Stomach (tissue), 9 donors: ENCODE results near the gene ZSCAN30. TPM values are rescaled to one million over a fixed set of nuclear protein-coding genes. Genes with fewer than 3 reads are reported as not detected.
"Not testable (repeated sequence)": the region's sequence is repeated elsewhere in the genome, so short reads cannot be mapped to it uniquely, and the experiment has no call there.

Source experiments
- DNase-seq, 2 donors: peaks; one replicate each; pipeline versions ENCODE4 v3.0.0 to v3.0.0-alpha.2; 2013 to 2019
- H3K27ac ChIP-seq, 5 donors: fragments of 200-600 bp in 4 of 5; sonication (generic) in 4 of 5; one replicate each; pipeline ENCODE4 v1.5.1; 2013 to 2019; ENCODE audit warnings: mild to moderate bottlenecking in 1 of 5, moderate library complexity in 1 of 5
- H3K27me3 ChIP-seq, 3 donors: fragments of 200-600 bp; sonication (generic); one replicate each; pipeline ENCODE4 v1.5.1; 2017 to 2019; ENCODE audit warnings: mixed run types in 1 of 3
- H3K36me3 ChIP-seq, 4 donors: fragments of 200-600 bp; sonication (generic); 1 replicate in 3 of 4; 2 replicates in 1 of 4; pipeline ENCODE4 v1.5.1; 2016 to 2019
- H3K4me1 ChIP-seq, 4 donors: fragments of 200-600 bp; sonication (generic); one replicate each; pipeline ENCODE4 v1.5.1; 2016 to 2019
- H3K4me3 ChIP-seq, 4 donors: fragments of 200-600 bp; sonication (generic) in 3 of 4; one replicate each; pipeline ENCODE4 v1.5.1; 2016 to 2019; ENCODE audit warnings: mild to moderate bottlenecking in 1 of 4
- H3K9me3 ChIP-seq, 4 donors: fragments of 200-600 bp; sonication (generic); one replicate each; pipeline ENCODE4 v1.5.1; 2016 to 2019
- EP300 ChIP-seq: sonication (generic); formaldehyde crosslinking; IDR thresholded peaks from one replicate; pipeline ENCODE4 v1.6.1; 2017; ENCODE audit warnings: antibody characterized with exemption
- POLR2A ChIP-seq, 4 donors: fragments of 450-650 bp; IDR thresholded peaks; one replicate each; pipeline ENCODE4 v1.6.1; 2016; ENCODE audit warnings: antibody characterized with exemption in 4 of 4, control low read depth in 2 of 4, mild to moderate bottlenecking in 1 of 4, moderate library complexity in 1 of 4
- POLR2AphosphoS5 ChIP-seq, 3 donors: sonication (generic); formaldehyde crosslinking; IDR thresholded peaks; one replicate each; pipeline ENCODE4 v1.6.1; 2016; ENCODE audit warnings: antibody characterized with exemption in 3 of 3
- WGBS, 5 donors: extraction: QIAGEN DNeasy Blood & Tissue Kit in 3 of 5; methylation state at CpG; one replicate each; pipeline versions ENCODE4 v1.1.5 to v1.1.7; 2013 to 2018; 5-methylcytosine and 5-hydroxymethylcytosine counted together
- intact Hi-C: fragments of 100-400 bp; cut with DNase I; formaldehyde crosslinking; loops from one replicate; pipeline ENCODE4 v1.15.1; 2023; ENCODE audit warnings: low total_unique reads
- polyA plus RNA-seq, 3 donors: library from polyadenylated mRNA; stranded (reverse); fragments of 200-250 nt; gene quantifications; one replicate each; pipeline ENCODE4 v1.2.3, GENCODE V29; 2013
- total RNA-seq, 5 donors: library from RNA; depleted of rRNA; stranded (reverse); fragments of >200 nt; gene quantifications; one replicate each; pipeline versions ENCODE4 v1.1.0 to v1.2.3, GENCODE V29; 2014 to 2016
- TF ChIP-seq, protein P1 (sequence below), 7 experiments: fragments of 450-650 bp in 4 of 7; fragments of 200-600 bp in 3 of 7; sonication (generic) in 3 of 7; IDR thresholded peaks; one replicate each; pipeline ENCODE4 v1.5.1; 2016 to 2019; ENCODE audit warnings: antibody characterized with exemption in 7 of 7, control low read depth in 2 of 7, mild to moderate bottlenecking in 1 of 7
- donor health status: healthy with polysubstance abuse.
- donor health status: Bipolar disorder and iron deficiency.
- donor health status: healthy.

ZSCAN30 gene
- total and polyA plus RNA-seq, 8 donors, result 3.7 to 22.0 (median 9.6) TPM

DNA sequence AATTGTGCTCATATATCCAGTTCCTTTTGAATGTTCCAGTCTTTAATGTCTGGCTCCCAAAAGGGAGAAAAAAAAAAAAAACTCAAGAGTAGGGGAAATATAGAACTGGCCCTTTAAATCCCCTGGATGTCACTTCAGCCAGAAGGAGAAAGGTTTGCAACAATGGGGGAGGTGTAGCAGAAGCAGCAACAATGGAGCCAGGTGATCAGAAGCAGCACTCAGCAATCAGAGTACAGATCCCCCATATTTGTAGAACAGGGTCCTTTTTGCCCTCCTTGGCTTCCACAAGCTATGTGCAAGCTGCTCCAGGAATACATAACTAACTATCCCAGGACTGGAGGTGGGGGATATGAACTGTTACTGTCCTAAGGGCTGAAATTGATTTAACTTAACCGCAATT lies 75.0 kb downstream of the ZSCAN30 start:
- peaks cover 0 to 4% (median 0%) of the 10 kb centered on the region in 4 donors for H3K4me1 ChIP-seq
- intact Hi-C loops, result no loop called here

DNA sequence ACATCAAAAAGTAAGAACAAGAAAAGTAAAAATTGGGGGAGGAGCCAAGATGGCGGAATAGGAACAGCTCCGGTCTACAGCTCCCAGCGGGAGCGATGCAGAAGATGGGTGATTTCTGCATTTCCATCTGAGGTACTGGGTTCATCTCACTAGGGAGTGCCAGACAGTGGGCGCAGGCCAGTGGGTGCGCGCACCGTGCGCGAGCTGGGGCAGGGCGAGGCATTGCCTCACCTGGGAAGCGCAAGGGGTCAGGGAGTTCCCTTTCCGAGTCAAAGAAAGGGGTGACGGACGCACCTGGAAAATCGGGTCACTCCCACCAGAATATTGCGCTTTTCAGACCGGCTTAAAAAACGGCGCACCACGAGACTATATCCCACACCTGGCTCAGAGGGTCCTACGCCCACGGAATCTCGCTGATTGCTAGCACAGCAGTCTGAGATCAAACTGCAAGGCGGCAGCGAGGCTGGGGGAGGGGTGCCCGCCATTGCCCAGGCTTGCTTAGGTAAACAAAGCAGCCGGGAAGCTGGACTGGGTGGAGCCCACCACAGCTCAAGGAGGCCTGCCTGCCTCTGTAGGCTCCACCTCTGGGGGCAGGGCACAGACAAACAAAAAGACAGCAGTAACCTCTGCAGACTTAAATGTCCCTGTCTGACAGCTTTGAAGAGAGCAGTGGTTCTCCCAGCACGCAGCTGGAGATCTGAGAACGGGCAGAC lies 84.1 kb downstream of the ZSCAN30 start:
- H3K4me1 ChIP-seq, intact Hi-C loops, H3K27me3 ChIP-seq, H3K4me3 ChIP-seq, DNase-seq, H3K36me3 ChIP-seq, H3K27ac ChIP-seq, H3K9me3 ChIP-seq: not testable (repeated sequence)
- 92 to 97% (median 93%) methylated on average over 12 to 21 of the region's 30 CpGs for WGBS, 5 donors

More for the DNA sequence above, 75.0 kb downstream of the ZSCAN30 start:
- DNase-seq, result no peak
- Histone ChIP-seq H3K36me3 (no peaks in the 10 kb centered on the region), H3K27ac (no peak overlapping the region), H3K4me3 (no peak overlapping the region), H3K9me3 (no peaks in the 10 kb centered on the region), H3K27me3 (no peaks in the 10 kb centered on the region)
- no peak for TF ChIP-seq POLR2AphosphoS5 (IDR thresholded peaks at IDR 0.05)
- TF ChIP-seq EP300, result no peak
- no peak for TF ChIP-seq POLR2A (IDR thresholded peaks at IDR 0.05)
- TF ChIP-seq, protein P1, sequence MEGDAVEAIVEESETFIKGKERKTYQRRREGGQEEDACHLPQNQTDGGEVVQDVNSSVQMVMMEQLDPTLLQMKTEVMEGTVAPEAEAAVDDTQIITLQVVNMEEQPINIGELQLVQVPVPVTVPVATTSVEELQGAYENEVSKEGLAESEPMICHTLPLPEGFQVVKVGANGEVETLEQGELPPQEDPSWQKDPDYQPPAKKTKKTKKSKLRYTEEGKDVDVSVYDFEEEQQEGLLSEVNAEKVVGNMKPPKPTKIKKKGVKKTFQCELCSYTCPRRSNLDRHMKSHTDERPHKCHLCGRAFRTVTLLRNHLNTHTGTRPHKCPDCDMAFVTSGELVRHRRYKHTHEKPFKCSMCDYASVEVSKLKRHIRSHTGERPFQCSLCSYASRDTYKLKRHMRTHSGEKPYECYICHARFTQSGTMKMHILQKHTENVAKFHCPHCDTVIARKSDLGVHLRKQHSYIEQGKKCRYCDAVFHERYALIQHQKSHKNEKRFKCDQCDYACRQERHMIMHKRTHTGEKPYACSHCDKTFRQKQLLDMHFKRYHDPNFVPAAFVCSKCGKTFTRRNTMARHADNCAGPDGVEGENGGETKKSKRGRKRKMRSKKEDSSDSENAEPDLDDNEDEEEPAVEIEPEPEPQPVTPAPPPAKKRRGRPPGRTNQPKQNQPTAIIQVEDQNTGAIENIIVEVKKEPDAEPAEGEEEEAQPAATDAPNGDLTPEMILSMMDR (IDR thresholded peaks at IDR 0.05), result no peak
- WGBS, 5 donors, result 81 to 97% (median 92%) methylated on average over 1 of the region's 1 CpG

DNA sequence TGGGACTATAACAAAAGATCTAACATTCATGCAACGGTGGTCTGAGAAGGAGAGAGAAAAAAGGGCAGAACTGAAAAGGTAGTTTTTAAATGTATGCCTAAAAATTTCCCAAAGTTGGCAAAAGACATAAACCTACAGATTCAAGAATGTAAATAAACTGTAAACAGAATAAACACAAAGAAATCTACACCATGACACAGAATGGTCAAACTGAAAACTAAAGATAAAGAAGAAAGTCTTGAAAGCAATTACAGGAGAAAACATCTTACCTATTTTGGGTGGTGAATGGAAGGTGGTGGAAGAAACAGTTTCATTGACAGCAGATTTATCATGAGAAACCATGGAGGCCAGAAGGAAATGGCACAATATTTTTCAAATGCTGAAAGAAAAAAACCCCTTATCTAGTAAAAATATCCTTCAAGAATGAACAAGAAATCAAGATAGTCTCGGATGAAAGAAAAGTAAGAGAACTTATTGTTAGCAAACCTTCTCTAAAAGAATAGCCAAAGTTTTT lies 84.8 kb downstream of the ZSCAN30 start:
- 66 to 95% (median 89%) methylated on average over 2 of the region's 2 CpGs for WGBS, 5 donors
- no peak for DNase-seq
- H3K36me3 ChIP-seq, result no peaks in the 10 kb centered on the region
- H3K9me3 ChIP-seq, result no peaks in the 10 kb centered on the region
- TF ChIP-seq, protein P1 (IDR thresholded peaks at IDR 0.05), result no peak
- peaks cover 0 to 7% (median 1%) of the 10 kb centered on the region in 4 donors for H3K4me1 ChIP-seq
- H3K4me3 ChIP-seq, result no peak overlapping the region
- intact Hi-C loops, result no loop called here
- H3K27ac ChIP-seq, result no peak overlapping the region
- H3K27me3 ChIP-seq, result no peaks in the 10 kb centered on the region

GRCh38 chr18:35203067-35203466 lies 87.0 kb downstream of the ZSCAN30 start:
- 21 to 38% (median 29%) methylated on average over 3 of the region's 3 CpGs for WGBS, 5 donors
- TF ChIP-seq EP300, result no peak
- no peak for TF ChIP-seq POLR2A (IDR thresholded peaks at IDR 0.05)
- TF ChIP-seq, protein P1 (IDR thresholded peaks at IDR 0.05), result no peak
- TF ChIP-seq POLR2AphosphoS5 (IDR thresholded peaks at IDR 0.05), result no peak
- H3K27ac ChIP-seq, result no peak overlapping the region

More at GRCh38 chr18:35203067-35203466, 87.0 kb downstream of the ZSCAN30 start:
- peaks cover 0 to 7% (median 1%) of the 10 kb centered on the region in 4 donors for H3K4me1 ChIP-seq
- peak in 1 of 2 donors; percentile 50 for DNase-seq
- no peak overlapping the region for H3K4me3 ChIP-seq
- intact Hi-C loops, result no loop called here
- H3K27me3 ChIP-seq, result no peaks in the 10 kb centered on the region
- H3K9me3 ChIP-seq, result no peaks in the 10 kb centered on the region
- H3K36me3 ChIP-seq, result no peaks in the 10 kb centered on the region
